GM19455 (cell line): ENCODE data around the gene SLC47A1.
"Not testable (repeated sequence)": the region's sequence is repeated elsewhere in the genome, so short reads cannot be mapped to it uniquely, and the experiment has no call there.

Experiments
- ATAC-seq: cut with Tn5 transposase; IDR thresholded peaks from one replicate; pipeline ENCODE4 v1.9.1; 2021; ENCODE audit not compliant: unreplicated experiment

Gene SLC47A1

DNA sequence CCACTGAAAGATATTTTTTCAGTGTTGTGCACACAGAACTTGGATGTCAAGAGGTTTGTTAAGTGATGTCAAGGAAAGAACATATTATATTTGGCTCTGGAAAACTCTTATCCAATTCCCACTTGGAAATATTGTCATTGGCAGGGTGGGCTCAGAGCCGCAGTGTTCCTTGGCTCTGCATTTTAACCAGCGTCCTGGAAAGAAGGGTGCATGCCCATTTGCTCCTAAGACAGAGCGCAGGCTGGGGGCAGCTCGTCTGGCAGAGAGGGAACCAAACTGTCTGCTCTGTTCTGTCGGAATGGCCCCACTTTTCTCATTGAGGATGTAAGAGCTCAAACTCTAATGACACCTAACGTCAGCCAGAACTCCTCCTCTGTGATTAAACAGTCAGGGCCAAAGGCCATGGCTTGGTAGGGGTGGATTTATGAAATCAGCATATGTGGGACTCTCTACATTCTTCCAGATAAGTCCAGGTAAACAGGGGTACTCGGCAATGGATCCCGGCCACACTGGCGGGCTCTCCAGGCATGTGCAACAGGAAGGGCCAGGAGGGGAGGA, 18.0 kb downstream of the SLC47A1 start:
- no peak for ATAC-seq

DNA sequence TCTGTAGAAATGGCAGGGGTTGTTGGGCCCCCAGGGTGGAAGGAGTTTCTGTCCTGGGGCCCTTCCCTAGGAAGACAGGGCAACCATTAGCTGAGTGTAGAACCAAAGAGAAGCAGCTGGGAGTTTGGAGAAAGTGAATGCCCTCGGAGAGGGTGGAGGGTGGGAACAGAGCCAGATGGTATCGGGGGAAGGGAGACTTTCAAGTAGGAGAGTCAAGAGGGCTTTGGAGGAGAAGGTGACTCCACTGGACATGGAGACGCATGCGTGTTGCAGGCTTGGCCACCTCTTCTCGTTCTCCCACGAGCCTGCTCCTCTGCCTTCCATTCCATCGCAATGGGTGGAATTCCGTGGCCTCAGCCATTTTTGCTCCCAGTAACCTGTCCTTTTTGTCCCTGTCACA, 19.4 kb downstream of the SLC47A1 start:
- ATAC-seq = no peak

DNA sequence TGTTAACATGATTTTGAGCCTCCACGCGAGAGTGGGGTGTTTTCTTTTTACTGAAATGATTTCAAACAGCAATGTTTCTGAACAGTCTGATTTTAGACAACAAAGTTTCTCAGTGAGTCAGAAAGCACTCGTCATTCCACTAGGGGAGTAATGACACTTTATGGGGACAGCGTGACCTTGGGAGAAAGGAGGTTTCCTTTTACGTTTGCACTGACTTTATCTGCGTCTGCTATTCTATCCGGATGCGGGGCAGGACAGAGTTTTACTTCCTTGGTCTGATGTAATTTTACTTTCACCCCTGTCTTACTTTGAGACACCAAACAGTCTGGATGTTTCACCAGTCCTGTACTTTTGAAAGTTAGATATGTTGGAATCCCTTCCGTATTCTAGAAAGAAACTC, 20.7 kb downstream of the SLC47A1 start:
- ATAC-seq = no peak

DNA sequence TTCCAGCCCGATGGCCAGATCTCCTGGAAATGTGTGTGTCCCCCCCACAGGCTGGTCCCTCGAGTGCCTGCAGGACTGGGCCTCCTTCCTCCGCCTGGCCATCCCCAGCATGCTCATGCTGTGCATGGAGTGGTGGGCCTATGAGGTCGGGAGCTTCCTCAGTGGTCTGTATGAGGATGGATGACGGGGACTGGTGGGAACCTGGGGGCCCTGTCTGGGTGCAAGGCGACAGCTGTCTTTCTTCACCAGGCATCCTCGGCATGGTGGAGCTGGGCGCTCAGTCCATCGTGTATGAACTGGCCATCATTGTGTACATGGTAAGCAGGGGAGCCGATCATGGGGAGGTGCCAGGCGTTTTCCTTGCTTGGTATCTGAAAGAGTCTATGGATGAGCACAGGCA, 22.1 kb downstream of the SLC47A1 start:
- ATAC-seq = no peak

DNA sequence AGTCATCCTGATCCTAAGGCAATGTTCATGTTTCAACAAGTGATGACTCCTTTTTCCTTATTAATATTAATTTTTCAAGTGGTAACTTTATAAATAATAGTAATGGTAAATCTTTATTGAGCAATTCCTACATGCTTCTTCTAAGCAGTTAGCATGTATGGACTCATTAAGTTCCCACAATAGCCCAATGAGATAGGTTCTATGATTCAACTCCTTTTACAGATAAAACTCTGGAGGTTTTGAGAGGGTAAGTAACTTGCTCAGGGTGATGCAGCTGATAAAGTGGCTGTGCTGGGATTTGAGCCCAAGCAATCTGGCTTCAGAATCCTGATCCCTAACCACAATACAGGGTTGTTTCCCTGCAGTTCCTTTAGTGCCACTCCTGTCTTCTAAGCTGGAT, 25.3 kb downstream of the SLC47A1 start:
- ATAC-seq = no peak

DNA sequence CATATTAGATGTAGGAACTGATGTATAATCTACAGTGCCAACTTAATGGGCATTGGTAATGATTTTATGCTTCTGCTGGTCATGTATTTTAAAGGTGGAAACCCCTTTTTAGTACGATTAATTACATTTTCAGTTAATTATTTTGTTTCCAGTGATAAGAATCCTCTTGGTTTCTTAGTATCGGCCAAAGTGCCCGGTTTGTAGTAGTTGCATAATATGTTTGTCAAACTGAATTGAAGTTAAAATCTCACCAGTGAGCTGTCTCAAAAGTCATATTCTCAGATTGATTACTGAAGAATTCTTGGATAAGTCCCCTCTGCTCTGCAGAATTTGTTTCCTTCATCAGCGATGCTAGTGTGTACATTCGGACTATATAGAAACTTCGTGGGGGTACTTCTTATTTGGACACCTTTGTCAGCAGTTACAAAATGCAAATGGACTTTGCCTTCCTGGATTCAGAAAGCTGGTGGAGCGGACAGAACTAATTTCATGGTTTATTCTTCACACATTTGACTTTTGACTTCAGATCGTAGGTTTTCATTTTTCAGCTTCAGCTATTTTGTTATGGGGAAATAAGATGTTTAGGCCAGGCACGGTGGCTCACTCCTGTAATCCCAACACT, 28.2 kb downstream of the SLC47A1 start:
- no peak for ATAC-seq

DNA sequence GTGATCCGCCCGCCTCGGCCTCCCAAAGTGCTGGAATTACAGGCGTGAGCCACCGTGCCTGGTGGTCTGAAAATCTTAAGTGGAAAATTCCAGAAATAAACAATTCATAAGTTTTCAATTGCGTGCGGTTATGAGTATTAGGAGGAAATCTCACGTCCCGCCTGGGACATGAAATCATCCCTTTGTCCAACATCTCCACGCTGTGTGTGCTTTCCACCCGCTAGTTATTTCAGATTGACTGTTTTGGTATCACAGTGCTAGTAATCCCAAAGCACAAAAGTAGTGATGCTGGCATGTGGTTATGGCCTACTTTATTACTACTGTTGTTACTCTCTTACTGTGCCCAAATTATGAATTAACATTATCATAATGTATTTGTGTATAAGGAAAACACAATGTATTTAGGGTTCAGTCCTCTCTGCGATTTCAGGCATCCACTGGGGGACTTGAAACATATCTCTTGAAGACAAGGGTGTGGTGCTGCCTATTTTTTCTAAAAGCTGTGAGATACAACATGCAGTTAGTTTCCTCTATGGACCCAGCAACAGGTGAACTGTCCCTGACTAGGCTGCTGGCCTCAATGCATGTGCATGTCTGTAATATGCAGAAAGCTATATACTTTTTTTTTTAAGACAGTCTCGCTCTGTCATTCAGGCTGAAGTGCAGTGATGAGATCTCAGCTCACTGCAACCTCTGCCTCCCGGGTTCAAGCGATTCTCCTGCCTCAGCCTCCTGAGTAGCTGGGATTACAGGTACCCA, 32.3 kb downstream of the SLC47A1 start:
- no peak for ATAC-seq

DNA sequence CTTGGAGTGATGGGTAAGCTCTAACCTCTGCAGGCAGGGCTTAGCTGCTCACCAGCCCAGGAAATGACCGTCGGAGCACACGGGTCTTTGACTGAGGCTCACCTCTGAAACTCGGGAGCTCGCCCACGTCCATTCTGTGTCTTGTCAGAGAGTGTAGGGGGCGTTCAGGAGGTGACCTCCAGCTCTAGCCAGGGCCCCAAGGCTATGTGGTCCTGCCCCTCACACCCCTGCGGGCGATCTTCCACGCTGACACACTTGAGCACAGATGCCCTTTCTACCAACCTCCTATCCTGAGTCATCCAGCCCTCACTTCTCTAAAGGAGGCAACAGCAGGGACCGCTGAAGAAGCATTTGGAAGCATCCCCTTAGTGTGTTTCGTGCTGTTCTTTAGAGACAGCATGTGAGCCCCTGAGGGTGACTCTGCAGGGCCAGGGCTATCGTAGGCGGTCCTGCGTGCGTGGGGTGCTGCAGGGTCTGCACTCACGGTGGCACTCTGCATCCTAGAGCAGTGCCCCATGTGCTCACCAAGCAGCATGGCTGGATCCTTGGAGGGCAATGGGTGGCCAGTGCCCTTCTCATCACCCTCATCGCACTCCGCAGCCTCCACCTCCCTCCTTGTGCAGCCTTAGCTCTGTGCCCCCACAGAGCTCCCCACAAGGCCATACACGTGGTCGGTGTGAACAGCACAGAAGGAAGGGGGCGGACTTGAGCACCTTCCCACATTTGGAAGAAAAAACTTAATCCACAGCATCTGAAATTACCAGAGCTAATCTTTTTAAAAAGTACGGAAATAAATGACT, 33.8 kb downstream of the SLC47A1 start:
- ATAC-seq = no peak

DNA sequence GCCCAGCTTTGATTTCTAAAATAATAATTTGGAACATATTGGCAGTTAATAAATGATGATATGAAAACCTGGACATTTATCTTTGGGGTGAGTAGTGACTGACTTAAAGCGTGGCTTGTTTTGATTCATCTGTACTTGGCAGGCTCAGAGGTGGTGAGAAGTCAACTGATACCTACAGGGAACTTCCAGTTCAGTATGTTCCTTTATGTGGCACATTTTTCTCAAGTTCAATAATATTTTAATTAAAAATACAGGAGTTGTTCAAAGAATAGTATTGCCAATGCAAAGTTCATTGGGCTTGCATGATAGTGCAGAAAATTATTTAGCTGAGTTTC, 34.3 kb downstream of the SLC47A1 start:
- no peak for ATAC-seq

DNA sequence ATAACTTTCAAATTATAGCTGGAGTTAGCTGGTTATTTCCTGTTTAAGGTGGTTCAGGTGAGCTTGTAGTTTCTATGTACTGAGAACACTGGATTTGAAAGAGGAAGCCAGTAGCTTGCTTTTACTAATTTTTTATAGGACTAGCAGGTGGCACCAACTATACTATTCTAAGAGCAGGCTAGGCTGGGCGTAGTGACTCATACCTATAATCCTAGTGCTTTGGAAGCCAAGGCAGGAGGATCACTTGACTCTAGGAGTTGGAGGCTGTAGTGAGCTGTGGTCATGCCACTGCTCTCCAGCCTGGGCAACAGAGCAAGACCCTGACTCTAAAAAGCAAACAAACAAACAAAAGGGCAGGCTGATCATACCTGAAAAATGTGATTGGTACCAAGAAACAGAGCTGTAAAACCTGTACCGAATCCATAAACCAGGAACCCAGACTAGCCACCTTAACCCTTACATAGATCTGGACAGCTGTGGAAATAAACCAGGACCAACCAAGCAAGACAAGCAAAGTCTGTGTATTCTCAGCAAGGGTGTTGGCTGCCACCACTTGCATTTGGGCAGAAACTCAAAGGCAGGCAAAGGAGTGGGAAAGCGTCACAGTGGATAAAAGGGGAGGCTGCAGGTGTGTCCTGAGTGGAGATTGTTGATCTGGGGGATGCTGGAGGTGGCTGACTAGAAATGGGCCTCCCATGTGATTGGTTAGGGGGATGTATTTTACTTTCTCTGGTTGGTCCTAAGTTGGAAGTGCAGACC, 36.3 kb downstream of the SLC47A1 start:
- no peak for ATAC-seq

DNA sequence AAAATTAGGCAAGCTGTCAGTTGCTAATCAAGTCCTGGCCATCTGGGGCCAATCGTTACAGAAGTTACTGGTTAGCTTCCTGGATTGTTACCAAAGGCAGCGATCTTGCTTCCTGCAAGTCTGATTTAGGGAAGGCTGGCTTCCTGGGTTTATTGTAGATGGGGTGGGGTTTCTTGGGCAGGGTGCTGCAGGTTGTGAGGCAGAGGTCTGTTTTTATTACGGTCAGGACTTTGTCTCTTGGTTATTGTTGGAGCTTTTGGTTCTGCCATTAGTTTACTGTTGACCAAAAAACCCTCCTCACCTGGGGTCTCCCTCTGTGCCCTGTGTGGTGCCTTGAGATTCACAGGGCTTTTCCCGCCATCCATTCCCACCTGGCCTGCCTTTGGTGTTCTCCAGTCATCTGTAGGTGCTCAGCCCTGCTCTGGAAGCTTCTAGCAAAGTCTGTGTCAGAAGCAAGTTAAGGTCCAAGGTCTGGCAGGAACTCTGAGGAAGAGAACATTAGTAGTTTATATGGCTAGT, 36.9 kb downstream of the SLC47A1 start:
- ATAC-seq = no peak

DNA sequence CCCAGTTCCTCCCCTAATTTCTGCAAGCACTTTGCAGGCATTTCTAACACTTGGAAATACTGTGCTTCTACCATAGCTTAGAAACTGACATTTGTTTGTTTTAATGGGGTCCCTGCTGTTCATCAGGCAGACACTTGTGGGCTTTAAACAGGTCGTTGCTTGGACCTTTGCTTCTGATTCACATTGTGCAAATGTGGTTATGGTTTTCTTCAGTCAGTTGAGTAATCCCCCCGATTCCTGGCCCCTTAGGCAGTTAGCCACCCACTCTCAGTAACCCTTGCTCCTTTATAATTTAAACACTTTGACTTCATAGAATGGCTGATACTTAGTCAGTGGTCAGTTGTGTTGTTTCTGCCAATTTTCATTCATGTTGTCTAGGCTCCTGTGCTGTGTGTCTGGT, 39.4 kb downstream of the SLC47A1 start:
- ATAC-seq = no peak

DNA sequence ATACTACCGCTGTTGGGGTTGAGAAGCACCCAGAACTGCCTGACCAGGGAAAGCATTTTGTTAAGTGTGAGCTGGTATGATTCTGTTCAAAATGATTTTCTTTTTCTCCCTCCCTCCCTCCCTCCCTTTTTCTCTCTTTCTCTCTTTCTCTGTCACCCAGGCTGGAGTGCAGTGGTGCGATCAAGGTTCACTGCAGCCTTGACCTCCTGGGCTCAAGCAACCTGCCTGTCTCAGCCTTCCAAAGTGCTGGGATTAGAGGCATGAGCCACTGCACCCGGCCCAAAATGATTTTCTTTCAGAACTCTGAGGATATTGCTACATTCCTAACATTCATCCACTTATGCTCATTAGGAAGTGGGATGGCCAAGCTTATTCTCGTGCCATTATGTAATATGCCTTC, 41.3 kb downstream of the SLC47A1 start:
- no peak for ATAC-seq

DNA sequence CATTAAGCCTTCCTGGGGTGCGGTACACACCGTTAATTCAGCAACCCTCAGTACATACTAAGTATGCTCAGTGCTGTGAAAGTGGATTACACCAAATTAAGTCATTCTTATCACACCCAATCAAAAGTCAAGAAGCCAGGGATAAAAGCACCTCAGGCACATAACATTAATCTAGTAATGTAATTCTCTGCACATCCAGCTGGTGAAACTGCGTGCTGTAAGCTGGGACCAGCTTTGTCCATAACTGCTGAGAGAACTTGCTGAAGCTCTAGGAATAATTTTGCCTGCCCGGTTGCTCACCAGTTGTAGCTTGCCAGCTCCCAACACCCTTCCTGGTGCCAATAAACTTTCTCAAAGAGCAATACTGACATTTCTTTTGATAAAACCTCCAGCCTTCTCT, 44.9 kb downstream of the SLC47A1 start:
- no peak for ATAC-seq

DNA sequence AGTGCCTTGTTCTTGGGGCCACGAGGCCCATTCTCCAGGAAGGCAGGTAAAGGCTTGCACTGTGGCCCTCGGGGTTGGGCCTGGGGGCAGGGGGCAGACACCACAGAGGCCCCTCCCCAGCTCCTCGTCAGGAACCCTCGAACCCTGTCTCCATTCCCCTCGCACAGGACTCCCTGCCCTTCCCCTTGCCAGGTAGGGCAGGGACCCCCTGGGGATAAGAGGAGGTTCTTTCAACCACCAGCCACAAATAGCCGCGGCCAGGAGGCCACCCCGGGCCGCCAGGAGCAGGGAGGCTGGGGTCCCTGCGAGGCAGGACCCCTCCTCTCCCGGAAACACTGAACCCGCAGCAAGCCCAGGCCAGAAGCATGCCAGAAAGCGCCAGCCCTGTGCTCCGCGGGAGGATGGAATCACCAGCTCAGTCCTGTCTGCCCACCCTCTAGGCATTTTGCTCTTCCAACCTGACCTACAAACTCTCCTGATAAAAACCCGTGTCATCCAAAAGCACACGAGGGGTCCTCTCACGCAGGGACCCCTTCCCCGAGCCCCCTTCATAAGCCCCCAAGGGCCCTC, 45.6 kb downstream of the SLC47A1 start:
- no peak for ATAC-seq

DNA sequence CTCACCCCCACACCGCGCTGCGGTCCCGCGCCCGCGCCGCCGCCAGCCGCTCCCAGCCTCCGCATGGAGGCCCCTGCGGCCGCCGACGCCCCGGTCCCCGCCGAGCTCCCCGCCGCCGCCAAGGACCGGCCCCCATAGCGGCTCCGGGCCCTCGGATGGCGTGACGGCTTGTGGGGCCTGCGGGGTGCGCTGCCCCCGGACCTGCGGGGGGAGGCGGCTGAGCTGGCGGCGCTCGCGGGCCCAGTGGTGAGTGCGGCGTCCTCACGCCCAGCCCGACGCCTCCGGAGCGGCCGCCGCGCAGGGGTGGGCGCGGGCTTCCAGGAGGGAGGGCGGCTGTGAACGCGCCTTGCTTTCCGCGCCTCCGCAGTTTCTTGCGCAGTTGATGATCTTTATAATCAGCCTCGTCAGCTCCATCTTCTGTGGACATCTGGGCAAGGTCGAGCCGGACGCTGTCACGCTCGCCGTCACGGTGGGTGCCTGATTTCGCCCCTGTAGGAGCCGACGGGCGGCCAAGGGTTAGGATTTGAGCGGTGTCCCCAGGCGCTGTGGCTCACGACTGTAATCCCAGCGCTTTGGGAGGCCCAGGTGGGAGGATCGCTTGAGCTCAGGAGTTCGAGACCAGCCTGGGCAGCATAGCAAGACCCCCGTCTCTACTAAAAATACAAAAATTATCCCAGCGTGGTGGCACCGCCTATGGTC, 46.4 kb downstream of the SLC47A1 start:
- ATAC-seq = no peak

DNA sequence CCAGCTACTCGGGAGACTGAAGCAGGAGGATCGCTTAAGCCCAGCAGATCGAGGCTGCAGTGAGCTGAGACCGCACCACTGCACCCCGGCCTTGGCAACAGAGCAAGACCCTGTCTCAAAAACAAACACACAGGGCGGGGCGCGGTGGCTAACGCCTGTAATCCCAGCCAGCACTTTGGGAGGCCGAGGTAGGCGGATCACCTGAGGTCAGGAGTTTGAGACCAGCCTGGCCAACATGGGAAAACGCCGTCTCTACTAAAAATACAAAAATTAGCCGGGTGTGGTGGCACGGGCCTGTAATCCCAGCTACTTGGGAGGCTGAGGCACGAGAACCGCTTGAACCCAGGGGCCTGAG, 46.9 kb downstream of the SLC47A1 start:
- not testable (repeated sequence) for ATAC-seq

DNA sequence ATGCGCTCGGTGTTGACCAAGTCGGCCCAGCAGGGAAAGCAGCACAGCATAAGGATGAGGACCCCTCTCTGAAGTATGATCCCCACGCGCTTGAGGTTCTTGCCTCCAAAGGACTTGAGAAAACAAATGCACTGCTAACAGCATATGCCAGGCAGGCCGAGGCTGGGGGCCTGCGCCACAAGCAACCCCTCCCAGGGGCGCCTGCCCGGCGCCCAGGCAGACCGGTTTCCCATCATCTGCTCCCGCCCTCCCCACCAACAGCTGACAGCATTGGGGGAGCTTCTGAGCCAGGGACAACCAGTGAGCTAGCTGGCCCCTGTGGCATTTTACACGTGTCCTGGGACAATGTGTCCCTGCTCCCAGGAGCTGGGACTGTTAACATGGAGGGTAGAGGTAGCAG, 48.5 kb downstream of the SLC47A1 start:
- ATAC-seq = not testable (repeated sequence)

DNA sequence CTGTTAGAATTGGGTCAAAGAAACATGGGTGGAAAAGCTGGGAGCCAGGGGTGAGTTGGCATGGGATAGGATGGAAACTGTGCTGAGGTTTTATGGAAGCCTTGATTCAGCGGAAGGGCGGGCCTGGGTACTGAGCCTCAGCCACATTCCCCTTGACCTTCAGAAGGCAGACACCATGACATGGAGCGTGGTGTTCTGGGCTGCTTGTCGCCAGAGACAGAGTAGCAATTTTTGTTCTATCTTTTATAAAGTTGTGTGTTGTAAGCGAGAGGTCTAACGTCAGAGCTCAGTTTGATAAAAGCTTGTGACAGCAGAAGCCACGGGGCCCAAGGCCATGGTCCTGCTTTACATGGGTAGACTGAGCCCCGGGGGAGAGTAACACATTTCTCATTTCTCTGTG, 50.2 kb downstream of the SLC47A1 start:
- no peak for ATAC-seq

DNA sequence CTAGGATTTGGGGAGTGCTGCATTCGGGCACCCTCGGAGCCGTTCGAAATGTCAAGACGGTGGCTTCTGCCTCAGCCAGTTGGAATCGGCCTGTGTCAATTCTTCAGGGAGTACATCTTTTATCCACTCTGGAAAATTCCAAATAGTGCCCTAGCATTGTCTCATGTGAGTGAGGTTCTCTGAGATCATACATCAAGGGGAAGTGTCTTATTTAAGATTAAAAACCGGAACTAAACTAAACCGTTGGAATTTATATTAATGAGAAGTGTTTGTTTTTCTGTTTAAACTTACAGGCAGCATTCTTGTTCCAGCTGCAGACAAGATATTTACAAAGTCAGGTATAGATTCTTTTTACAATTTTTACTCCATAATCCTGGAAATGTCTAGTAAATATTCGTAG, 56.8 kb downstream of the SLC47A1 start:
- ATAC-seq = no peak
